Ovary (tissue), 3 donors: ENCODE data around the gene ZNF678.

ENCODE experiments used
- CTCF ChIP-seq, 3 donors: fragments of 450-650 bp in 2 of 3; fragments of 200-600 bp in 1 of 3; IDR thresholded peaks; one replicate each; pipeline versions ENCODE4 v1.5.1 to v1.8.0; 2016 to 2022; ENCODE audit warnings: antibody characterized with exemption in 3 of 3, mild to moderate bottlenecking in 1 of 3
- EP300 ChIP-seq: sonication (generic); formaldehyde crosslinking; IDR thresholded peaks from one replicate; pipeline ENCODE4 v1.6.1; 2017; ENCODE audit warnings: antibody characterized with exemption
- POLR2A ChIP-seq: fragments of 450-650 bp; IDR thresholded peaks from one replicate; pipeline ENCODE4 v1.6.1; 2017; ENCODE audit warnings: antibody characterized with exemption, mild to moderate bottlenecking, moderate library complexity
- donor health status: DM: no; HTN: no; CAD: no.

- TF ChIP-seq EP300, result no peak
- TF ChIP-seq POLR2A, result no peak
- no peak for TF ChIP-seq CTCF (IDR thresholded peaks at IDR 0.05)
These were observed 15.8 kb upstream of the ZNF678 start for GRCh38 chr1:227547310-227548118.
